ENCODE results near the gene HRC.

HRC gene, protein sequence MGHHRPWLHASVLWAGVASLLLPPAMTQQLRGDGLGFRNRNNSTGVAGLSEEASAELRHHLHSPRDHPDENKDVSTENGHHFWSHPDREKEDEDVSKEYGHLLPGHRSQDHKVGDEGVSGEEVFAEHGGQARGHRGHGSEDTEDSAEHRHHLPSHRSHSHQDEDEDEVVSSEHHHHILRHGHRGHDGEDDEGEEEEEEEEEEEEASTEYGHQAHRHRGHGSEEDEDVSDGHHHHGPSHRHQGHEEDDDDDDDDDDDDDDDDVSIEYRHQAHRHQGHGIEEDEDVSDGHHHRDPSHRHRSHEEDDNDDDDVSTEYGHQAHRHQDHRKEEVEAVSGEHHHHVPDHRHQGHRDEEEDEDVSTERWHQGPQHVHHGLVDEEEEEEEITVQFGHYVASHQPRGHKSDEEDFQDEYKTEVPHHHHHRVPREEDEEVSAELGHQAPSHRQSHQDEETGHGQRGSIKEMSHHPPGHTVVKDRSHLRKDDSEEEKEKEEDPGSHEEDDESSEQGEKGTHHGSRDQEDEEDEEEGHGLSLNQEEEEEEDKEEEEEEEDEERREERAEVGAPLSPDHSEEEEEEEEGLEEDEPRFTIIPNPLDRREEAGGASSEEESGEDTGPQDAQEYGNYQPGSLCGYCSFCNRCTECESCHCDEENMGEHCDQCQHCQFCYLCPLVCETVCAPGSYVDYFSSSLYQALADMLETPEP

GRCh38 chr19:49155005-49155819 lies at the start of gene HRC:
TSS of gene HRC (minus strand) at chr19:49155396. CDS start at chr19:49155237, 159 bp downstream.
- DNase-seq (ENCODE audit: low read depth) = no peak
- TF ChIP-seq, protein P1, sequence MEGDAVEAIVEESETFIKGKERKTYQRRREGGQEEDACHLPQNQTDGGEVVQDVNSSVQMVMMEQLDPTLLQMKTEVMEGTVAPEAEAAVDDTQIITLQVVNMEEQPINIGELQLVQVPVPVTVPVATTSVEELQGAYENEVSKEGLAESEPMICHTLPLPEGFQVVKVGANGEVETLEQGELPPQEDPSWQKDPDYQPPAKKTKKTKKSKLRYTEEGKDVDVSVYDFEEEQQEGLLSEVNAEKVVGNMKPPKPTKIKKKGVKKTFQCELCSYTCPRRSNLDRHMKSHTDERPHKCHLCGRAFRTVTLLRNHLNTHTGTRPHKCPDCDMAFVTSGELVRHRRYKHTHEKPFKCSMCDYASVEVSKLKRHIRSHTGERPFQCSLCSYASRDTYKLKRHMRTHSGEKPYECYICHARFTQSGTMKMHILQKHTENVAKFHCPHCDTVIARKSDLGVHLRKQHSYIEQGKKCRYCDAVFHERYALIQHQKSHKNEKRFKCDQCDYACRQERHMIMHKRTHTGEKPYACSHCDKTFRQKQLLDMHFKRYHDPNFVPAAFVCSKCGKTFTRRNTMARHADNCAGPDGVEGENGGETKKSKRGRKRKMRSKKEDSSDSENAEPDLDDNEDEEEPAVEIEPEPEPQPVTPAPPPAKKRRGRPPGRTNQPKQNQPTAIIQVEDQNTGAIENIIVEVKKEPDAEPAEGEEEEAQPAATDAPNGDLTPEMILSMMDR (IDR thresholded peaks at IDR 0.05; ENCODE audit: control insufficient read depth, extremely low read depth, insufficient read depth) = no peak
- H3K4me3 ChIP-seq (ENCODE audit: low read depth, low read length) = no peak within 1 kb of the TSS

GRCh38 chr19:49201042-49201441 lies 45.8 kb upstream of the HRC start:
- TF ChIP-seq, protein P1 (IDR thresholded peaks at IDR 0.05; ENCODE audit: control insufficient read depth, extremely low read depth, insufficient read depth) = no peak
- peak; percentile 87 for DNase-seq (ENCODE audit: low read depth)
- peak overlapping the region; percentile 65 for H3K4me3 ChIP-seq (ENCODE audit: low read depth, low read length)

DNA sequence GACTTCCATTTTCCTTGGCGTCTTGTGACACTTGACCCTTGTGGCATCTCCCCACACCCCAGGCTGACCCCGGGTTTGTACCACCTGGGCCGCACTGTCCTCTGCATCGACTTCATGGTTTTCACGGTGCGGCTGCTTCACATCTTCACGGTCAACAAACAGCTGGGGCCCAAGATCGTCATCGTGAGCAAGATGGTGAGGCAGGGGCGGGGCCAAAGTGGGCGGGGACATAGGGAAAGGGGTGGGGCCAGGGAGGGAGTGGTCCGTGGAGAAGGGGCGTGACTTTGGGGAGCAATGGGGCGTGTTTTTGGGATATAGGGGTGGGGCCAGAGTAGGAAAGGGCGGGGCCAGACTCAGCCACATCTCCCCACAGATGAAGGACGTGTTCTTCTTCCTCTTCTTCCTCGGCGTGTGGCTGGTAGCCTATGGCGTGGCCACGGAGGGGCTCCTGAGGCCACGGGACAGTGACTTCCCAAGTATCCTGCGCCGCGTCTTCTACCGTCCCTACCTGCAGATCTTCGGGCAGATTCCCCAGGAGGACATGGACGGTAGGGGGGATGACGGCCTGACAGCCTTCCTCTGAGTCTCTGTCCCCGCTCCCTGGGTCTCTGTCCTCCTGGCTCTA lies 45.2 kb upstream of the HRC start:
- TF ChIP-seq, protein P1 (IDR thresholded peaks at IDR 0.05; ENCODE audit: control insufficient read depth, extremely low read depth, insufficient read depth) = no peak
- no peak for DNase-seq (ENCODE audit: low read depth)
- H3K4me3 ChIP-seq (ENCODE audit: low read depth, low read length) = peak overlapping the region; percentile 65

DNA sequence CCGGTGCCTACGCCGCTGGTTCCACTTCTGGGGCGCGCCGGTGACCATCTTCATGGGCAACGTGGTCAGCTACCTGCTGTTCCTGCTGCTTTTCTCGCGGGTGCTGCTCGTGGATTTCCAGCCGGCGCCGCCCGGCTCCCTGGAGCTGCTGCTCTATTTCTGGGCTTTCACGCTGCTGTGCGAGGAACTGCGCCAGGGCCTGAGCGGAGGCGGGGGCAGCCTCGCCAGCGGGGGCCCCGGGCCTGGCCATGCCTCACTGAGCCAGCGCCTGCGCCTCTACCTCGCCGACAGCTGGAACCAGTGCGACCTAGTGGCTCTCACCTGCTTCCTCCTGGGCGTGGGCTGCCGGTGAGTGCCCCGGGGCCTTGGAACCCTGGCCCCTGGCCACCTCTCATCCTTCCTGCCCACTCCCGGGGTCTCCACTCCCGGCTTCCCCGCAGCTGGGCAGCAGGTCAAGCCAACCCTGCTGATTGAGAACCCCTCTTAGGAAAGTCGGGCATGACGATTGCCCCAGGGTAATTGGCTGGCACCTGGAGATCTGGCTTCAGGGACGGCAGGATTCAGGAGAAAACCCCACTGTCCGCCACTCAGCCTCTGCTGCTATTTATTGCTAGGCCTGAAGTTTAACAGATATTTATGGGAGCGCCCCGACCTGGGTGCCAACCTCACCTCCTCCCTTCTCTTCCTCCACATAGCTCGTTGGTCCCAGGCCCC lies 41.5 kb upstream of the HRC start:
- no peak overlapping the region for H3K4me3 ChIP-seq (ENCODE audit: low read depth, low read length)
- DNase-seq (ENCODE audit: low read depth) = no peak
- TF ChIP-seq, protein P1 (IDR thresholded peaks at IDR 0.05; ENCODE audit: control insufficient read depth, extremely low read depth, insufficient read depth) = no peak

DNA sequence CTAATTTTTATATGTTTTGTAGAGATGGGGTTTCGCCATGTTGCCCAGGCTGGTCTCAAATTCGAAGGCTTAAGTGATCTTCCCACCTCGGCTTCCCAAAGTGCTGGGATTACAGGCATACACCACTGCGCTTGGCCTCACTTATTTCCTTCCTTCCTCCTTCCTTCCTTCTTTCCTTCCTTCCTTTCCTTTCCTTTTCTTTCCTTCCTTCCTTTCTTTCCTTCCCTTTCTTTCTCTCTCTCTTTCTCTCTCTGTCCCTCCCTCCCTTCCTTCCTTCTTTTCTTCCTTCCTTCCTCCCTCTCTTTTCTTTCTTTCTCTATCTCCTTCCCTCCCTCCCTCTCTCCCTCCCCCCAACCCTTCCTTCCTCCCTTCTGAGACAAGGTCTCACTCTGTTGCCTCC lies 39.2 kb upstream of the HRC start:
- TF ChIP-seq, protein P1 (IDR thresholded peaks at IDR 0.05; ENCODE audit: control insufficient read depth, extremely low read depth, insufficient read depth) = no peak
- H3K4me3 ChIP-seq (ENCODE audit: low read depth, low read length) = no peak overlapping the region
- no peak for DNase-seq (ENCODE audit: low read depth)

Data from LNCaP clone FGC (cell line).